Hepatocyte (in vitro differentiated cells): ENCODE results near the gene TMEM74B.

Experiments used
- CTCF ChIP-seq: fragments of 200-600 bp; sonication (generic); IDR thresholded peaks from 2 replicates; pipeline ENCODE4 v1.5.1; 2016; ENCODE audit warnings: antibody characterized with exemption, mild to moderate bottlenecking; ENCODE audit not compliant: poor library complexity
- EZH2 ChIP-seq: fragments of 200-600 bp; sonication (generic); IDR thresholded peaks from 2 replicates; pipeline ENCODE4 v1.6.1; 2016; ENCODE audit warnings: antibody characterized with exemption, mild to moderate bottlenecking, borderline replicate concordance
- EZH2phosphoT487 ChIP-seq: fragments of 200-600 bp; sonication (generic); IDR thresholded peaks from one replicate; pipeline ENCODE4 v1.6.1; 2018; ENCODE audit warnings: antibody characterized with exemption, mild to moderate bottlenecking, low read depth, moderate library complexity; ENCODE audit not compliant: unreplicated experiment, severe bottlenecking

- TF ChIP-seq CTCF (no peak), EZH2 (no peak), EZH2phosphoT487 (no peak)
Observed at GRCh38 chr20:1184260-1184637, 532 bp downstream of the TMEM74B start.
